GM21390 (cell line): ENCODE results near the gene HLCS.

Source experiments
- ATAC-seq: cut with Tn5 transposase; IDR thresholded peaks from one replicate; pipeline ENCODE4 v1.9.1; 2021; ENCODE audit not compliant: unreplicated experiment

The HLCS gene

DNA sequence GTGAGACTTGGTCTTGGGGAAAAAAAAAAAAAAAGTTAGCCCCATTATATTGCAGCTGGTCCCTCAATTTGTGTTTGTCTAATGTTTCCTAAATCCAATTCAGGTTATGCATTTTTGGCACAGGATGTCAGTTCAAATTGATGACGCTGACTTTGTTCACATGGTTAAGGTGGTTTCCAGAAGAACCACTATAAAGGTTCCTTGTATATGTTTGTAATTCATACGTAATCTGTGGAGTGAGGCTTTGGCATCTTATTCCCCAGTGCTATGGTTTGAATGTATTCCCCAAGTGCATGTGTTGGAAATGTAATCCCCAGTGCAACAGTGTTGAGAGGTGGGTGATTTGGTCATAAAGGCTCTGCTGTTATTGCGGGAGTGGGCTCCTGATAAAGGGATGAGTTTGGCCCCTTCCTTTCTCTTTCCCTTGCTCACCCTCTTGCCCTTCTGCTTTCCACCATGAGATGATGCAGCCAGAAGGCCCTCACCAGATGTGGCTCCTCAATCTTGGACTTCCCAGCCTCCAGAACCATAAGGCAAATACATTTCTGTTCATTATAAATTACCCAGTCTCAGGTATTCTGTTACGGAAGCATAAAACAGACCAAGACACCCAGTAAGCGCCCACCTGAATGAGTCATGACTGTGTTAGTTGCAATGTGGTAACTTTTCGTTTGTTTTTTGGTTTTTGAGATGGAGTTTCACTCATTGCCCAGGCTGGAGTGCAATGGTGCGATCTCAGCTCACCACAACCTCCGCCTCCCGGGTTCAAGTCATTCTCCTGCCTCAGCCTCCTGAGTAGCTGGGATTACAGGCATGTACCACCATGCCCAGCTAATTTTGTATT lies 19.5 kb upstream of the HLCS start:
- no peak for ATAC-seq

DNA sequence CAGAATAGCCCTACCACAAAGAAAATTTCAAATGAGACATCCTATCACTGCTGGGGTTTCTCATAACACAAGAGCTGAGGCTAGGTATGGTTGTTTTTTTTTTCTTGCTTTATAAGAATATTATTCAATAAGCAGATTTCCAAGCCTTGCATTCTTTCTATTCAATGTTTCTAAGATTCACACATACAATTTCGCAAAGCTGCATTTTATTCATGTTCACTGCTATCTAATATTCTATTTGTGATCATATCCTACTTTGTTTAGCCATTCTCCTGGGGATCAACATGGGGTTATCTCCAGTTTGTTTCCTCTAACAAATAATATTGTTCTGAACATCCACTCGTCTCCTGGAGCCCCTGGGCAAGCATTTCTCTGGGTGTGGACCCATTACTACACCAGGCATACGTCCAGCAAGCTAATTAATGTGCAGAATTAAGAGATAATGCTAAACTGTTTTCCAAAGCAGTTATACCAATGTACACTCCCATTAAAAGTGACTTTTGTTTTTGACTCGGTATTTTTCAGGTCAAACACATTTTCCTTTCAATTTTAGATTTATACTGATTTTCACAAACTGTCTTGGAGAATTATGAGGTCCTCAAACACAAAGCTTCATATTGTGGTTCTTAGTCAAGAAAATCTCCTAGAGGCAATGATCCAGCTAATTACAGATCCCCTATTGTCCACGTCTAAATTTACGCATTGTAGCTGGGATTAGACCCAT lies 15.7 kb upstream of the HLCS start:
- ATAC-seq: no peak

DNA sequence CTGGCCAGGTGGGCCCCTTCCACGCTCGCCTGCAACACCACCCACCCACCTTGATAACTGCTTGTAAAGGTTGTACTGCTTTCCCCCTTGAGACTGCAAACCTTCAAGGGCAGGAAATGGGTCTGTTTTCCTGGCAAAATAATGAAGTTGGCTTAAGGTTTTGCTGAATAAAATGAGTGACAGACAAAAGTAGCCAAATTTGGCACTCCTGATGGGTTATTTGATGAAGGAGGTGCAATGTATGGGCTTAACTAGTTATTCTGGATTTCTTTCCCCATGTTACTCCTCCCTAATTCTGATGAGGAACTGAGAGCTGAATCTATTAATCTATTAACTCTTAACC lies 14.6 kb upstream of the HLCS start:
- ATAC-seq: no peak

DNA sequence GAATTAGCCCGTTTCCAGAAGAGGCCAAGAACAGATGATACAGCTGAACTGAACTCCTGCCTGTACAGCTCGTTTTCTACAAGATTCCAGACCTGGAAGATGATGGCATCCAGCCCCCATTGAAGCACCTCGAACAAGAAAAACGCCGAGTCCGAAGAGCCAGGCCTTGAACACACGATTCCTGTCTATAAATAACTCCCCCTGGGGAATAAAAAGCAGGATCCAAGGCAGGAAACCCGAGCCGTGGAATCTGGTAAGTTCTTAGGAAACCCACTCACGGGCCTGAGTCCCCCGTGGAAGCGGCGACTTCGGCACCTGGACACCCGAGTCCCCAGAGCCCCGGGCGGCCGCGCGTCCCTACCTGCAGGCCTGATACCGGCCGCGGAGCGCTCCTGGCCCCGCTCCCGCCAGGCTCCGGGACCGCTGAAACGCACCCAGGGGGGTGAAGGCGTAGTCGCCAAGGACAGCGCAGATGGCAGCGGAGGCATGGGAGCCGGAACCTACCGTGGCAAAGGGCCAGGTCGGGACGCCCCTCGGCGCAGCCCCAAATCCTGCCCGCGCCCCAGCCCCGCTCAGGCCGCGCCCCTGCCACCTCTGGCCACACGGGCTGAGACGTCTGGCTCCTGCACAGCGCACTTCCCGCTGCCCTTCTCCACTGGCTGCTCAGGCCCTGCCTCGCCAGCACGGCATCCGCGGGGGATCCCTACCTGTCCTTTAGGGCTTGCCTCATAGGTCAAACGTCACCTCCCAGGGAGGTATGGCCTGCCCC lies 14.0 kb upstream of the HLCS start:
- no peak for ATAC-seq

DNA sequence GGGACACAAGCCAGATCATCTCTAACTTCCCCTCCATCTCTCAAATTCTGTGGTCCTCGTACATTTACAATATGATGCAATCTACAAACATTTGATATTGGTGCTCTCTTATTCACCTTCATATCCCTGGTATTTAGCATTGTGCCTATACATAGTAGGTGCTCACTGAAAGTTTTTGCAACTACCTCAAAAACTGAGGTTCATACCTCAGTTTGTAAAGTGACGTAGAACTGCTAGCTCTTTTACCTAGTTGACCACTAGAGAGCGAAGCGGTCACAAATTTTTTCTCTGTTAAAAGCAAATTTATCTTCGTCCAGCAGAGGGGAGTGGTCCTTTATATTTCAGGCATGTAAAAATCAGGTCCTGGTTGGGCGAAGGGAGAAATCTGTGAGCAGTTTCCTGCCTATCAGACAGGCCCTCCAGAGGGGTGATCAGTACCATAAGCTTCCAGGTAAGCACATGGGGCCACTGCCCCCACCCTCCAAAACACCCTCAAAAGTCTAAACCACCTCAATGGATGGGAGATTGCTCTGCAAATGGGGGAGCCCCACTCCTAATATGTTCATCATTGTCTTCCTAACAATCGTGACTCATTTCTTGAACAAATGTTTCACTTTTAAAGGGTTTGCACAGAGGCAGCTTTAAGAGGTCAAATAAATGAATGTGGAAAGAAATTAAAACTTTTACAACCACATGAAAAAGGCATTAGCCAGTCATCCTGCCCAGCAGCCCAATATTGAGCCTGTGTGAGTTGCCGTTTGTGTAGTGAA lies 10.6 kb upstream of the HLCS start:
- peak; percentile 68 for ATAC-seq

DNA sequence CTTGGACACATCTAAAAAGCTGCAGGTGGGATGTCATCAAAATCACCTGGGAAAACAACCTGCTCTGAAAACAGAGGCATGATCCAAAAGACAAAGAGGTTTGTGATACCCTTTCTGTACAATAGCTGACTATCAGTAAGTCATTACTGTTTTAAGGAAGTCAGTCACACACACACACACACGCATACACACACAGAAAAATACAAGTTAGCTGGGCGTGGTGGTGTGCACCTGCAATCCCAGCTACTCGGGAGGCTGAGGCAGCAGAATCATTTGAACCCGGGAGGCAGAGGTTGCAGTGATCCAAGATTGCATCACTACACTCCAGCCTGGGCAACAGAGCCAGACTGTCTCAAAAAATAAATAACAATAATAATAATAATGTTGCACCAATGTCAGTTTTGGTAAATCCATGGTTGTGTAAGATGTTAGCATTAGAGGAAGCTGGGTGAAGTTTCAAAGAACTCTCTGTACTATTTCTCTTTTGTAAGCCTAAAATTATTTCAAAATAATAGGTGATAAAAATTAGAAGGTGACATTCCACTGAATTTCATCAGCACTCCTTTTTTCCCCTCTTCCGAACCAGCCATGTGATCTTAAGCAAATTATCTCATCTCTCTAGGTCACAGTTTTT lies 9.9 kb upstream of the HLCS start:
- no peak for ATAC-seq

DNA sequence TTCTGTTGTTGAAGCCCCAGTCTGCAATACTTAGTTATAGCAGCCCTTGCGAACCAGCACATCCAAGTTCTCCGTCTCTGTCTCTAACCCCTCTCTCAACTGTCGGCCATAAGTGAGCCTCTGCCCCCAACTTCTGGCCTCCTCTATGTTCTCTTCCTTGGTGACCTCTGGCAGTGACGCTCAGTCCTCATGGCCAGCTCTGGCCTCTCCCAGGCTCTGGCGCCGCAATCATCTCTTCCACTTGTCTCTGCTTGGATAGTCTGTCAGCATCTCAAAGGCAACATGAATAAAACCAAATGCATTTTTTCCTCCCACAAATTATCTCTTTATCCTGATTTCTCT lies 8.4 kb upstream of the HLCS start:
- ATAC-seq: no peak

DNA sequence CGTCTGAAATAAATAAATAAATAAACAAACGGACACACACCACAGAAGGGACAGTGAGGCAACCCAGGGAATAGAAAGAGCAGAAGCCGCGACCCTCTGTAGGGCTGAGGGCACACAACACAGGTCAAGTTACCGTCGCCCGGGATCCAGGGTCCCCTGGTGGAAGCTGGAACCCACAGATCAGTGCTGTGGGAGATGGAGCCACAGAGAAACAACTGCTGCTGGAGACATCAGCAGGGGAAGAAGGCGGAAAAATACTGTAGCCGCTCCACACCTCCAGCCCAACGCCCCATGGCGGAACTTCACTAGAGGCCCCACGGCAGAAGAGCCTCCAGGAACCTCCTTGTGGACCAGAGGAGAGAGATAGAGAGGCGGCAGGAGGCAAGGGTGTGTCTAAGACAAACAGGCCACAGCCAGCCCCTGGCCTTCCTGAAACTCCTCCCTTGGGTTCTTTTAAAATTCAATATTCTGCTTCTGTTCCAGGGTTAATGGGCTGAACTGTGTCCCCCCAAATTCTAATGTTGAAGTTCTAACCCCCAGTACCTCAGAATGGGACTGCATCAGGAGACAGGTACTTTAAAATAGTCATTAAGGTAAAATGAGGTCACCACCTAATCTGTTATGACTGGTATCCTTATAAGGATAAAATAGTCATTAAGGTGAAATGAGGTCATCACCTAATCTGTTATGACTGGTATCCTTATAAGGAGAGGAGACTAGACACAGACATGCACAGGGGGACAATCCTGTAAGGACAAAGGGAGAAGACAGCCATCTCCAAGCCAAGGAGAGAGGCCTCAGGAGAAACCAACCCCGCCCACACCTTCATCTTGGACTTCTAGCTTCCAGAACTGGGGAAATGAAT lies 7.7 kb upstream of the HLCS start:
- no peak for ATAC-seq

DNA sequence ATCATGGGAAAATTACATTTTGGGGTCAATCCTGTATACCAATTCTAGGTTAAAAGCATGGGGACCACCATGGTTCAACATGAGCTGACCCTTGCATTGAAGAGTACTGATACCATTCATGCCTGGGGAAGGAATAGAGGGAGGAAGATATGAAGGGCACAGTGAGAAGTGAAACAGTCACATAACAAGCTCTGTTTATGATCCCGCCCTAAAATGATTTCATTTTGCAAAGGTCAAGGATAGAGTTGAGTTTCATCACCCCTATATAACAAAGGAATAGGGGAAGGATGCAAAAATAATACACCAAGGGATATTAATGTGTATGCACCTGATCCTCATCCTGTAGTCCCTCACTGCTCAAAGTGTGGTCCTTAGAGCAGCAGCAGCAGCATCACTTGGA lies 2.5 kb upstream of the HLCS start:
- ATAC-seq: no peak

DNA sequence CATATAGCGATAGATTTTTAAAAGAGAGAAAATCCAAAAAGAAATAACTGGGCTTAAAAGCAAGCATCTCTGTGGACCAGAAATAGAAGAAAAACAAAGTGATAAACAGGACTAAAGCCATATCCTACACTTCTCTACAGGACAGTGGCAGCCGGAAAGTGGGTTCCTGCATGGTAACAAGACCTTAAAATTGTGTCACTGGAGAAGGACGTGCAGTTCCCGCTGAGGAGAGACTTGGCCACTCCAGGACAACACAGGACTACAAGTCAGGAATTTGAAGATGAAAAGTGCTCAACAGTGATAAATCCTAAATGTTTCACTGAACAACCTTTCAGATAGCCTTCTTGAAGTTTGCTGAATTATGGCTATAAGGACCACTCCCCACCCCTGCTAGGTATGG lies 1.9 kb upstream of the HLCS start:
- ATAC-seq: no peak

DNA sequence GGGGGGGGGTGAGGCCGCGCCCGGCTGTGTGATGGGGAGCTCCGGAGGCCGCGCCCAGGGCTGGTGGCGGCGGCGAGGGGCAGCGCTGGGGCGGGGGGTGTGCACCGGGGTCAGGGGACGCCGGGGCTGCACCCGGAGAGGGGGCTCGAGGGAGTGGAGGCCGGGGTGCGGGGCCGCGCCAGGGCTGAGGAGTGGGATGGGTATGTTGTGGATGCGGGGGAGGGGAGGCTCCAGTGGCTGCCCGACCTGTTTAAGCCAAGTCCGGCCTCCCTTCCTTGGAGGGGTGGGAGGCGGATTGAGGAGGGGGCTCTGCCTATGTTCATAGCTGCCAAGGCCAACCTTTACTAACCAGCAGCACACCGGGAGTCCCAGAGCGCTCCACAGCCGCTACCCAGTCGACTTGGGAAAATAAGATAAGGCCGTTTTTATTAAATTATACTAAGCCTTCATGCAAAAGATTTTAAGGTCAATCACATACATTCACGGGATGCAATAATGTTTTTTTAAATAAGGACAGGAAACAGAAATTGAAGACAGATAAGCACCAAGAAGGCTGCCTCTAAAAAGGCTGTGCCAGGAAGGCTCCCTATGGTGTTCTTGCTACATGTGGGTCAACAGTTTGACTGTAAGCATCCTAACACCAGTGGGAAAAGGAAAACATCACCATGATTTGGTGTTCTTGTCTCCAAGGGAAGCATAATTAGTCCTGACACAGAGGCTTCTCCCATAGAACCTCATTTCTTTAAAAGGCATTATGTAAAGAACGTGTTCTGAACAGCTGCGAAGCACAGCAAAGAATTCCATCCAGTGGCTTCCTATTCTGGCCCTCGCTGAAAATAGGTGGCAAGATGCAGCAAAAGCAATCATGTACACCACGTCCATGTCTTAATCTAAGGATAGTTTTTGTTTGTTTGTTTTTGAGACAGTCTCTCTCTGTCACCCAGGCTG lies 626 bp upstream of the HLCS start:
- ATAC-seq: peak; percentile 24

DNA sequence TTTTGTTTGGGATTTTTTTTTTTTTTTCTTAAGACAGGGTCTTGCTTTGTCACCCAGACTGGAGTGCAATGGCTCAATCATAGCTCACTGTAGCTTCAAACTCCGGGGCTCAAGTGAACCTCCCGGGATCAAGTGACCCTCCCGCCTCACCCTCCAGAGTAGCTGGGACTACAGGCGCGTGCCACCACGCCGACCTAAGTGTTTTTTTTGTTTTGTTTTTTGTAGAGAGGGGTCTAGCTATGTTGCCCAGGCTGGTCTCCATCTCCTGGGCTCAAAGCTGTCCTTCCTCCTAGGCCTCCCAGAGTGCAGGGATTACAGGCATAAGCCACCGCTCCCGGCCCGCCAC lies 776 bp downstream of the HLCS start:
- ATAC-seq: no peak

DNA sequence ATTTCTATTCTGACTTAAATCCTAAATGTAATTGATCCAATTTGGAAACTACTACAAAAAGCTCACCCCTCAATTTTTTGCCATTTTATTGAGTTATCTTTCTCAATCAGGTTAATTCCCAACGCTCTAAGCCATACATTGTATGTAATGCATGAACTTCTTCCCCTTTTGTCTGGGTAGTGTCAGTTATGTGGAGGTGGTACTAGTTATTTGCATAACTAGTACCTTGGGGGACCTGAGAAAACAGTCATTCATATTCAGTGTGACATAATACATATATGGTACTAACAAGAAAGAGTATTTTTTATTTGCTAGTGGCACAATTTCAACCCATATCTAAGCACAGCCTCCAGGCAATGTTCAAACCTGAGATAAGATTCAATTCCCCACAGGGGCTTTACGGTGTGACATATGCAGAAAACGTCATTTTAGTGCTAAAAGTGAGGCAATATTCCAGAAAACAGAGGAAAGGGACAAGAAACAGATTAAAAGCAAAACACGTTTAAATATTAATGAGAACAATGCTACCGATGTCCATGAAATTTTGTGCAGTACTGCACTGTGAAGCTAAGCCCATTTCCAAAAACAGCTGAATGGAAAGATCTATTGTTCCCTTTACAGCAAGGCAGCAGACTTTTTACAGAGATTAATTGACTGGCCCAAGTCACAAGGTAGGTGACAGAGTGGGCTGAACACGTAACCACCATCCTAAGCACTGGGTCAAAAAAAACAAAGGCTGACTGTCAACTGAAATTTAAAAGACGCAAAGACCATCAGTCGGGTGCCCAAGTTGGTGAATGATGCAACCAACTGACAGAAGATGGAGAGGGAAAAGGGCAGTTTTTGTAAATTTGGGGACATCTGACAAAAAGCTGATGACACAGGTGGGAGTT lies 1.4 kb downstream of the HLCS start:
- no peak for ATAC-seq

DNA sequence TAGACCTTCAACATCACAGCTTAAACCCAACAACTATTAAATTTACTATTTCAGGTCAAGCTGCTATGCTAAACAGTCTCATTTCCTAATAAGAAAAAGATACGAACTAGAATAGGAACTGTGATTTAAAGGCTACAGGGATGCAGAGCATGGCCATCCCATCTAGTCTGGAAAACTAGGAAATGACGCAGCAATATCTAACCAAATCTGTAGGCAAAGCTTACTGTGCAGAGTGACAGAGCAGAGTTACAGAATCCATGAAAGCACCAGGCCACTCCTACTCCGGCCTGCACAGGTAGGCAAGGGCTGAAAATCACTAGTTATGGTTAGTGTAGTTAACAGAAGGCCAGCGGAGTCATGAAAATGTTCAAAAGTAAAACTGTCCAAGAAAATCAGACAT lies 2.1 kb downstream of the HLCS start:
- ATAC-seq: no peak

DNA sequence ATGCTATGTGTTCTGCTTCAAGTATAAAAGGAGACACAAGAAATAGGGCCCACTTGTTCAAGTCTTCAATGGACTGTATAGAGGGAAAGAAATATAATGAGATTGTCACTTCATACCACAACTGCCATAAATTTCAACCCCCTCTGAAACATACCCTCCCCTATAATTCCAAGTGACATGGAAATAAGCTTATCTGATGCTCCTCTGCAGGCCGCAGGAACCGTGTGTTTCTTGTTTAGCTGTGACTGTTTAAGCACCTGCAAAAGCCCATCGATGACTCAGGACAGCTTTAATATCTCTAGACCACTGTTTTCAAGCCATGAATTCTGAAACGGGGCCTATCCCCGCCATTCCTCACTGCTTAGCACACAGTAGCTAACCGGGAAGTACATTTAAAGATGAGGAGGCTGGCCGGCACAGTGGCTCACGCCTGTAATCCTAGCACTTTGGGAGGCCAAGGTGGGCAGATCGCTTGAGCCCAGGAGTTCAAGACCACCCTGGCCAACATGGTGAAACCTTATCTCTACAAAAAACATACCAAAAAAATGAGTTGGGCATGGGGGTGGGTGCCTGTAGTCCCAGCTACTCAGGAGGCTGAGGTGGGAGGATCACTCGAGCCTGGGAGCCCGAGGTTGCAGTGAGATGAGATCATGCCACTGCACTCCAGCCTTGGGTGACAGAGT lies 4.2 kb downstream of the HLCS start:
- no peak for ATAC-seq

DNA sequence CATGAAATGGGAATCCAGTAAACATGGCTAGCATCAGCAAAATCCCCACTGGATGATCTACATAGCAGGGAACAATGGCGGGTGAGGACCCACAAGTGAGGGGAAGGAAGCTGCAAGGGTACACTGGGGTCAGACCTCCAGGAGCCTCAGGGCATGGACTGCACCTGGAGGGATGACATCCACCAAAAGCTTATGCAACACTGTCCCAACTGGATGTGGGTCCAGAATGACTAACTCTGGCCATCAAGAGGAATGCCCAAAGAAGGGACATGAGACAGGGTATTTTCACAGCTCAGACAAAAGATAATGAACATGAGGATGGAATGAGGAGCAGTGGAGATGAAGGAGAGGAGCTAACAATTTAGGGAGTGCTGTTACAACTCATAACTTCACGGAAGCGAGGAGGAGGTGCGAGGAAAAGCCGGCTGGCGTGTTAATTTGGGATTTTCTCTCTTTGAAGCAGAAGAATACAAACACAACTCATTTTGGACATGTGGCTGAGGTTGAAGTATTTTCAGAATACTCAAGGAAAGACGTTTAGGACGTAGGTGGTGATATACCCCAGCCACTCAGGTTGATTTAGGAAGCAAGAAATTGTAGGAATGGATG lies 5.7 kb downstream of the HLCS start:
- no peak for ATAC-seq
